Large intestine (tissue), 12 donors: Measurements from ENCODE around the gene C5orf63. TPM values are rescaled to one million over a fixed set of nuclear protein-coding genes. Genes with fewer than 3 reads are reported as not detected.
A peak's percentile ranks its signal among the peaks of the same experiment; 100 is the strongest.
"Not testable (repeated sequence)": the region's sequence is repeated elsewhere in the genome, so short reads cannot be mapped to it uniquely, and the experiment has no call there.

Source experiments
- DNase-seq, 2 donors: peaks; one replicate each; pipeline versions ENCODE4 v3.0.0 to v3.0.0-alpha.2; 2013
- H3K27ac ChIP-seq: one replicate; pipeline ENCODE4 v1.5.1; 2013; ENCODE audit warnings: low read length
- H3K27me3 ChIP-seq: 2 replicates; pipeline ENCODE4 v1.6.1; 2013; ENCODE audit warnings: low read length; ENCODE audit not compliant: control insufficient read depth, insufficient read depth
- H3K36me3 ChIP-seq: 2 replicates; pipeline ENCODE4 v1.6.1; 2013; ENCODE audit warnings: low read length; ENCODE audit not compliant: control insufficient read depth, insufficient read depth
- H3K4me1 ChIP-seq: one replicate; pipeline ENCODE4 v1.6.1; 2013; ENCODE audit warnings: low read length; ENCODE audit not compliant: control insufficient read depth, insufficient read depth
- H3K4me3 ChIP-seq: one replicate; pipeline ENCODE4 v1.5.1; 2013; ENCODE audit warnings: low read length
- H3K9me3 ChIP-seq: one replicate; pipeline ENCODE4 v1.6.1; 2013; ENCODE audit warnings: mild to moderate bottlenecking, low read depth, low read length, moderate library complexity; ENCODE audit not compliant: control insufficient read depth
- WGBS: methylation state at CpG from one replicate; pipeline ENCODE4 v1.1.5; 2013; ENCODE audit warnings: low lambda C conversion rate; ENCODE audit not compliant: insufficient coverage; 5-methylcytosine and 5-hydroxymethylcytosine counted together
- long read RNA-seq, 11 donors: transcript quantifications; one replicate each; lab custom pipeline, GENCODE V29; 2026
- polyA plus RNA-seq: library from polyadenylated mRNA; unstranded; fragments of 120-200 nt; gene quantifications from one replicate; pipeline ENCODE4 v1.2.1, GENCODE V29; 2013

Gene C5orf63
- polyA plus RNA-seq = 16.2 TPM
- long read RNA-seq, donor 1, full-length matches to known transcripts = 3 of 3 reads
- long read RNA-seq, donor 1, partial matches to known transcripts = 0 of 3 reads
- long read RNA-seq, donor 1, other reads (novel, unspliced or antisense) = 0 of 3 reads
- long read RNA-seq, donor 2, full-length matches to known transcripts = 6 of 11 reads
- long read RNA-seq, donor 2, partial matches to known transcripts = 5 of 11 reads
- long read RNA-seq, donor 2, other reads (novel, unspliced or antisense) = 0 of 11 reads
- long read RNA-seq, donor 3, full-length matches to known transcripts = 4 of 4 reads
- long read RNA-seq, donor 3, partial matches to known transcripts = 0 of 4 reads
- long read RNA-seq, donor 3, other reads (novel, unspliced or antisense) = 0 of 4 reads
- long read RNA-seq, donor 4, full-length matches to known transcripts = 1 of 1 reads
- long read RNA-seq, donor 4, partial matches to known transcripts = 0 of 1 reads
- long read RNA-seq, donor 4, other reads (novel, unspliced or antisense) = 0 of 1 reads
- long read RNA-seq, donor 5, full-length matches to known transcripts = 3 of 3 reads
- long read RNA-seq, donor 5, partial matches to known transcripts = 0 of 3 reads
- long read RNA-seq, donor 5, other reads (novel, unspliced or antisense) = 0 of 3 reads
- long read RNA-seq, donor 6, full-length matches to known transcripts = 3 of 3 reads
- long read RNA-seq, donor 6, partial matches to known transcripts = 0 of 3 reads
- long read RNA-seq, donor 6, other reads (novel, unspliced or antisense) = 0 of 3 reads
- long read RNA-seq, donor 7, partial matches to known transcripts = 0 of 3 reads
- long read RNA-seq, donor 7, other reads (novel, unspliced or antisense) = 0 of 3 reads
- long read RNA-seq, donor 8, full-length matches to known transcripts = 6 of 6 reads
- long read RNA-seq, donor 8, partial matches to known transcripts = 0 of 6 reads
- long read RNA-seq, donor 8, other reads (novel, unspliced or antisense) = 0 of 6 reads
- long read RNA-seq, donor 9, full-length matches to known transcripts = 3 of 3 reads
- long read RNA-seq, donor 9, partial matches to known transcripts = 0 of 3 reads
- long read RNA-seq, donor 9, other reads (novel, unspliced or antisense) = 0 of 3 reads
- long read RNA-seq, donor 10, full-length matches to known transcripts = 2 of 2 reads
- long read RNA-seq, donor 10, partial matches to known transcripts = 0 of 2 reads
- long read RNA-seq, donor 10, other reads (novel, unspliced or antisense) = 0 of 2 reads
- long read RNA-seq, donor 11, partial matches to known transcripts = 0 of 2 reads
- long read RNA-seq, donor 11, other reads (novel, unspliced or antisense) = 0 of 2 reads

- Histone ChIP-seq H3K27me3 (no peaks in the 10 kb centered on the region), H3K9me3 (no peaks in the 10 kb centered on the region), H3K4me3 (peak within 1 kb of the TSS; percentile 82), H3K36me3 (no peaks in the 10 kb centered on the region), H3K4me1 (peaks cover 22% of the 10 kb centered on the region), H3K27ac (peak within 1 kb of the TSS; percentile 67)
- WGBS = 0% methylated on average over 1 of the region's 56 CpGs
- DNase-seq = peak; percentile 49 to 85
Observed at GRCh38 chr5:127072861-127073846, at the start of gene C5orf63. TSS of gene C5orf63 (minus strand) at chr5:127073502. CDS start at chr5:127058995, 14,507 bp downstream.

GRCh38 chr5:127112347-127112864, 39.1 kb upstream of the C5orf63 start:
- Histone ChIP-seq H3K27me3 (peaks cover 3% of the 10 kb centered on the region), H3K4me1 (no peaks in the 10 kb centered on the region), H3K4me3 (no peak overlapping the region), H3K36me3 (no peaks in the 10 kb centered on the region), H3K9me3 (peaks cover 2% of the 10 kb centered on the region), H3K27ac (no peak overlapping the region)
- no CpG with 5 or more reads among the region's 3 CpGs for WGBS
- DNase-seq = no peak

- Histone ChIP-seq H3K4me3 (no peak overlapping the region), H3K27me3 (no peaks in the 10 kb centered on the region), H3K4me1 (no peaks in the 10 kb centered on the region), H3K9me3 (peaks cover 2% of the 10 kb centered on the region), H3K27ac (no peak overlapping the region), H3K36me3 (no peaks in the 10 kb centered on the region)
- no CpG with 5 or more reads among the region's 2 CpGs for WGBS
- no peak for DNase-seq
Observed at GRCh38 chr5:127111112-127111511, 37.8 kb upstream of the C5orf63 start.

- not testable (repeated sequence) for H3K4me3 ChIP-seq, H3K4me1 ChIP-seq, DNase-seq, H3K27me3 ChIP-seq, H3K9me3 ChIP-seq, H3K27ac ChIP-seq, H3K36me3 ChIP-seq
- WGBS = no CpG with 5 or more reads among the region's 9 CpGs
Observed at GRCh38 chr5:127108624-127109260, 35.4 kb upstream of the C5orf63 start.

- Histone ChIP-seq H3K27ac (peak overlapping the region; percentile 9), H3K27me3 (no peaks in the 10 kb centered on the region), H3K4me3 (no peak overlapping the region), H3K9me3 (peaks cover 3% of the 10 kb centered on the region), H3K36me3 (no peaks in the 10 kb centered on the region), H3K4me1 (peaks cover 7% of the 10 kb centered on the region)
- peak in 1 of 2 donors; percentile 44 for DNase-seq
Observed at GRCh38 chr5:127101935-127102334, 28.6 kb upstream of the C5orf63 start.

- no peaks in the 10 kb centered on the region for H3K27me3 ChIP-seq
- WGBS = no CpG with 5 or more reads among the region's 2 CpGs
- no peaks in the 10 kb centered on the region for H3K36me3 ChIP-seq
- no peak for DNase-seq
- H3K4me3 ChIP-seq = no peak overlapping the region
- peak overlapping the region; percentile 9 for H3K27ac ChIP-seq
- peaks cover 7% of the 10 kb centered on the region for H3K4me1 ChIP-seq
- peaks cover 3% of the 10 kb centered on the region for H3K9me3 ChIP-seq
Observed at GRCh38 chr5:127101533-127101932, 28.2 kb upstream of the C5orf63 start.

GRCh38 chr5:127098241-127098640, 24.9 kb upstream of the C5orf63 start:
- H3K4me1 ChIP-seq = peaks cover 17% of the 10 kb centered on the region
- H3K27me3 ChIP-seq = no peaks in the 10 kb centered on the region
- no peaks in the 10 kb centered on the region for H3K36me3 ChIP-seq
- no peak for DNase-seq
- H3K9me3 ChIP-seq = no peaks in the 10 kb centered on the region
- no CpG with 5 or more reads among the region's 3 CpGs for WGBS
- H3K27ac ChIP-seq = no peak overlapping the region
- H3K4me3 ChIP-seq = no peak overlapping the region

- Histone ChIP-seq H3K9me3 (no peaks in the 10 kb centered on the region), H3K4me3 (no peak overlapping the region), H3K4me1 (peaks cover 17% of the 10 kb centered on the region), H3K27ac (no peak overlapping the region), H3K27me3 (no peaks in the 10 kb centered on the region), H3K36me3 (no peaks in the 10 kb centered on the region)
- whole genome bisulfite sequencing = no CpG with 5 or more reads among the region's 3 CpGs
- no peak for DNase-seq
Observed at GRCh38 chr5:127097278-127097677, 24.0 kb upstream of the C5orf63 start.
